ENCODE data around the gene BDNF.
"Not testable (repeated sequence)": the region's sequence is repeated elsewhere in the genome, so short reads cannot be mapped to it uniquely, and the experiment has no call there.

The BDNF gene

GRCh38 chr11:27677108-27677507, 23.1 kb downstream of the BDNF start:
- H3K4me3 ChIP-seq (ENCODE audit: low read length) = no peak overlapping the region
- DNase-seq (ENCODE audit: low read depth, low spot score) = no peak

- DNase-seq (ENCODE audit: low read depth, low spot score) = no peak
- H3K4me3 ChIP-seq (ENCODE audit: low read length) = no peak overlapping the region
Observed at GRCh38 chr11:27673979-27674663, 26.1 kb downstream of the BDNF start.

GRCh38 chr11:27672836-27673464, 27.3 kb downstream of the BDNF start:
- DNase-seq (ENCODE audit: low read depth, low spot score) = no peak
- no peak overlapping the region for H3K4me3 ChIP-seq (ENCODE audit: low read length)

- not testable (repeated sequence) for DNase-seq (ENCODE audit: low read depth, low spot score); H3K4me3 ChIP-seq (ENCODE audit: low read length)
Observed at GRCh38 chr11:27665508-27666101, 34.6 kb downstream of the BDNF start.

DNA sequence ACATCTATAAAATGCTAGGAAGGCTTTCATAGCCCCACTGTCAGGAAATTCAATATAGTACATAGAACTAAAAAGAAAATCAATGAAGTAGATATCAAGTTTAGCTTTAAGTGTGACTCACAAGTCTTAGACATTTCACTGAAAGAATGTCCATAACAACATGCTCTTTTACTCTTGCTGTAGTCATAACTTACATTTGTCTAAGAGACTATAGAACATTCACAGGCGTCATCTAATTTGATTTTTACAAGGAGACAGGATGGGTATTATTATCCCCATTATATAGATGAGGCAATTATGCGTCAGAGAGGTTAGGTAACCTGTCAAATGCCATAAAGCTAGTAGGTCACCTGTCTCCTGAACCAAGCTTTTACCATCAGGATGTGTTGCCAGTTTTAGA, 36.9 kb downstream of the BDNF start:
- H3K4me3 ChIP-seq (ENCODE audit: low read length) = no peak overlapping the region
- no peak for DNase-seq (ENCODE audit: low read depth, low spot score)

DNA sequence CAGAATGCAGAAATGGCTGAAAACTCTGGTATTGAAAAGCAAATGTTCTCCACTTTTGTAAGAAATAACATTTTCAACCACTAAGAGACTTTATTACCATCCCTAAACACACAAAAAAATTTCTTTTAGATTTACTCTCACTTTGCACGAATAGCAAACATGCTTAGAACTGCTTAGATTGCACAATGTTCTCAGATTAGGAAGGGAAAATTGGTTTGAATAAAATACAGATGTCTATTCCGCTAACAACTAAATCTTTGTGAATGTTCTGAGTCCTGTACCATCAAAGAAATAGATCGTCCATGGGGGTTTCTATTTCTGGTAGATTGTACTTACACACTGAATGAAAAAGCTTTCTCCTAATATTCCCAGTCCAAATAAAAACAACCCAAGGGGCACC, 40.1 kb downstream of the BDNF start:
- DNase-seq (ENCODE audit: low read depth, low spot score) = no peak
- H3K4me3 ChIP-seq (ENCODE audit: low read length) = no peak overlapping the region

DNA sequence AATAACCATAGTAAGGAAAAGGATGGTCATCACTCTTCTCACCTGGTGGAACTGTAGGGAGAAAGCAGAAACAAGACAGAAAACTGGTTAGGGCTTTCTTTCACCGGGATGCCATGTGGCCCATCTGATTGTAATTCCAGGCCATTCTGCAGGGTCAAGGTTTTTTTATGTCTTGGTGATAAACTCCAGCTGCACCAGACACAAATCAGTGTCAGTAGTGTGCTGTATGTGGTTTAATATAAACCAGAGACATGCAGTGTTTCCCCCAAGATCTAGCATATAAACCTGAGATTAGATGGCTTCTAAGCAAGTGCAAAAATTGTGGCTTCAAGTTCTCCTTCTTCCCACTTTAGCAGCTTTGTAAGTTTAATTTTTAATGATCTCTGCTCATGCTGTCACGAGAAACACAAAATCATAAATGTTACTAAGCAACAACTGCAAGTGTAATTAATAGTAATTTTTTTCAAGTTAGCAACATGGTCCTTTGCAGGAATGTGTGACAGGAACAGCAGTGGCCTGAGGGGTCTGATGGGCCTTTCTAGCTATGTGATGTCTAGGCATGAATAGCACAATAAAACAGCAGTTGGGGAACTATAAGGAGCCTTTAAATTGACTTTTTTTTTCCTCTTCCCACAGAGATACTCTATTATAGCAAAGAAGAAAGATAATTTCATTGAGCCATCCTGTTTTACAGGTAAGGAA, 41.6 kb downstream of the BDNF start:
- H3K4me3 ChIP-seq (ENCODE audit: low read length) = no peak overlapping the region
- no peak for DNase-seq (ENCODE audit: low read depth, low spot score)

DNA sequence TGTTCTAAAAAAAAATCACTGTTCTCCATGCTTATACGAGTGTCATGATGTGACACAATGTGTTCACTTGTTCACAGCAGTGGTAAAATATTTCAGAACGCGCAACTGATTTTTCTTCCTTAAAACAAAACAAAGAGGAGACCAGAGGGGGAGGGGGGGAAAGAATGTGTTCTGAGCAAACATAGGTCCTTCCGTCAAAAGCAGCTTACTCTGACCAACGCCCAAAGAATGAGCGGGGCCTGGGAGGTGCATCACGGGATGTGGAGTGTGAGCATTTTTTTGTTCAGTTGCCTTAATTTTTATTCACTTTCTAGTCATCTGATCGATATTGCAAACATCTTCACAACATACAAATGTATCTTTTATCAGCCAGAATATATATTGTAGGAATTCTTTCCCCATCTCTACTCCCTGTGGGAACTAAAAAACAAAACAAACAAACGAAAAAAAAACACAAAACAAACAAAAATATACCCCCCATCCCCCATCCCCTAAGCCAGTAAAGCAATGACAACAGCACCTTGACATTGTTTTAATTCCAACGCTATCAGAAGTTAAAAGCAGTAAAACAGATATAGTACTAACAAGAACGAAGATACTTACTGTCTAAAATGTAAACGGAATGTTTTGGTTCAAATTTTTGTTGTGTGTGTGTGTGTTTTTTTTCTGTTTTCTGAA, 43.3 kb downstream of the BDNF start:
- DNase-seq (ENCODE audit: low read depth, low spot score) = no peak
- H3K4me3 ChIP-seq (ENCODE audit: low read length) = no peak overlapping the region

- no peak for DNase-seq (ENCODE audit: low read depth, low spot score)
- no peak overlapping the region for H3K4me3 ChIP-seq (ENCODE audit: low read length)
Observed at GRCh38 chr11:27656320-27656719, 43.9 kb downstream of the BDNF start.

DNA sequence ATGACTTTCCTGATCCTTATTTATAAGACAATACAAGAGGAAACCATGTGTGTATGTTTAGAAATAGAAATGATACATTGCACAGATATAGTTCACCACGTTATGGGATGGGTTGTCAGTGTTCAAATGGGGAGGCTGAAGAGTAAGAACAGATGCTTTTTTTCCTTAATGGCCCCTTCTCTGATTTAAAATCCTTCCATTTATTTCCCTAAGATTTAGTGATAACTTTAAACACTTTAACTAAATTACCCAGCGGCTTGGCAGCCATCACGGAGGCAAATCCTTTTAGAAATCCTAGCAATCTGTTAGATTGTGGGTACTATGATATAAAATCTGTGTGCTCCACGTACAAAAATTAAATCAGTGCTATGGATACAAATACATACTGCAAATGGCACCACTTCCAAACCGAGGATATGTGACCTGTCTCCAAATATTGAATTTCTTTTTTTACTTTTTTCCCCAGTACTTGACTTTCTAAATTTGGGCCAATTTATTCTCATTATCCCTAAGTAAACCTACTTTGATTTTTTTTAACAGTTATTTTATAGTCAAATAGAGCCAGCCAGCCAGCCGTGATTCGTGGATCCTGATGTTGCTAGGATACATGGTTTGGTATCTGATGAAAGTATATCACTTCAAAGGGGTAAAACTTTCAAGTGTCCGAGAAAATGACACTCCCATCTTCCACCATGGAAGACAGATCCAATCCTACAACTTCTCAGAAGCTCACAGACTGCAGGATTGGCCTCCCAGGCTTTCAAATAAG, 46.1 kb downstream of the BDNF start:
- no peak overlapping the region for H3K4me3 ChIP-seq (ENCODE audit: low read length)
- DNase-seq (ENCODE audit: low read depth, low spot score) = no peak

DNA sequence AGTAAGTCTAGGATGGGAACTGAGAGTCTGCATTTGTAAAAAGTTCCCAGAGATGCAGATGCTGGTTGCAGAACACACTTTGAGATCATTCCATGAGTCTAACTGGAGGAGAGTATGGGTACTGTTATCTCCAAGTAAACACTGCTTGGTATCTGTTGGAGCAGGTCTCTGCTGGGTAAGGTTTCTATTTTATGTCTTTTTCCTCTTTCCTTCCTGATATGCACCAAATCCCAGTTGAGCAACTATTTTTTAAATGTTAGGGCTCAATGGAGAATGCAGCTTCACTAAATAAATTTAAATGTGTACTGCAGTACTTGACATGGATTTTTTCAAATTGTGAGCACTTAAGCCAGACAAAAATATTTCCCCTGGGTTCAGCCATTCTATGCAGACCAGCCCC, 48.5 kb downstream of the BDNF start:
- no peak for DNase-seq (ENCODE audit: low read depth, low spot score)
- no peak overlapping the region for H3K4me3 ChIP-seq (ENCODE audit: low read length)

- no peak overlapping the region for H3K4me3 ChIP-seq (ENCODE audit: low read length)
- no peak for DNase-seq (ENCODE audit: low read depth, low spot score)
Observed at GRCh38 chr11:27650988-27651387, 49.3 kb downstream of the BDNF start.

DNA sequence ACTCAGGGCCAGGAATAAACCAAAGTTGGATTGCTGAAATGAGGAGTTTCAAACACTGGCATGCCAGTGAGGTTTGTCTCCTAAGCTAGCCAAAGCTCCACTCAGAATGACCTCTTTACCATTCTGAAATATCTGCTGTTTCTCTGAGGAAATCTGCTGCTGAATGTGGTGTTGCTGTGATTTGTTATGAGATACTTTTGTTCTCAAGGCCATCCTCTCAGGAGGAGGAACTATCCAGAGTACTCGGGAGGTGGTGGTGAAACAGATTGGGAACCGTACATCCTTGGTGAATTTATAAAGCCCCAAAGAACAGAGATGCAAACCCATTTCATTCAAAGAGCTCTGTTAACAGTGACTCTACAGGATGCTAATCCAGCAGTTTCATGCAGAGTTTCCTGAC, 50.5 kb downstream of the BDNF start:
- DNase-seq (ENCODE audit: low read depth, low spot score) = no peak
- no peak overlapping the region for H3K4me3 ChIP-seq (ENCODE audit: low read length)

DNA sequence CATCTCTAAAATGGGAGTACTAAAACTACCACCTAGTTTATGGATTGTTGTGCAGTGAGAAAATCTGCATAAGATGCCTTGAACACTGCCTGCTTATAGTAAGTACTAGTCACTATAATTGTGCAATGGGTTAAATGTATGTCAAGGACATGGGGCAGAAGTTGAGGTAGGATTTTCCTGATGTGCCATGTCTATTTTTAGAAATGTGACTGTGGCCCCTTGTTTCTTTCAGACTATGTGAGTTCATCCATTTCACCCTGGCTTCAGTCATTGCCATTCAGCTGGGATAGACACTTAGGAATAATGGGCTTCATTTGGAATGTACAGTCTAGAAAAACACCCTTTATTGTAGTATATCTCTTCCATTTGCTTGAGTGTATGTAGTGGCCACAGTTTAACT, 51.4 kb downstream of the BDNF start:
- no peak overlapping the region for H3K4me3 ChIP-seq (ENCODE audit: low read length)
- no peak for DNase-seq (ENCODE audit: low read depth, low spot score)

- no peak for DNase-seq (ENCODE audit: low read depth, low spot score)
- H3K4me3 ChIP-seq (ENCODE audit: low read length) = no peak overlapping the region
Observed at GRCh38 chr11:27646051-27646818, 54.0 kb downstream of the BDNF start.

DNA sequence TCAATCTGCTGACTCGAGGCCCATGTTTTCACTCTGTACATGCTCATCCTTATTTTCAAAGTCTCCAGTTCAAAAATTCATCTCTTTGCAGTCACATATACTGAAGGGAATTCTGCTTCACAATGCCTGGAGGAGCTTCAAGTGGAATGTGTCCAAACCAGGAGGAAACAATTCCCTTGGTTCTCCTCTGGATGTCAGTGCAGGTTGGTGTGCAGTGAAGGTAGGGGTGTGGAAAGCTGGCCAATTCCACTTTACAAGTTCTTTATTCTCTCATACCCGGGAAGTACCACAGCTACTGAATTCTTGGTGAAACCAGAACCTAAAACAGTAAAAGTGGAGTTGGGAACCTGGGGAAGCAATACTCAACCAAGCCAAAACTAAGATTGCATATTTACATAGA, 57.3 kb downstream of the BDNF start:
- DNase-seq (ENCODE audit: low read depth, low spot score) = no peak
- no peak overlapping the region for H3K4me3 ChIP-seq (ENCODE audit: low read length)

GRCh38 chr11:27640954-27641353, 59.3 kb downstream of the BDNF start:
- no peak for DNase-seq (ENCODE audit: low read depth, low spot score)

DNA sequence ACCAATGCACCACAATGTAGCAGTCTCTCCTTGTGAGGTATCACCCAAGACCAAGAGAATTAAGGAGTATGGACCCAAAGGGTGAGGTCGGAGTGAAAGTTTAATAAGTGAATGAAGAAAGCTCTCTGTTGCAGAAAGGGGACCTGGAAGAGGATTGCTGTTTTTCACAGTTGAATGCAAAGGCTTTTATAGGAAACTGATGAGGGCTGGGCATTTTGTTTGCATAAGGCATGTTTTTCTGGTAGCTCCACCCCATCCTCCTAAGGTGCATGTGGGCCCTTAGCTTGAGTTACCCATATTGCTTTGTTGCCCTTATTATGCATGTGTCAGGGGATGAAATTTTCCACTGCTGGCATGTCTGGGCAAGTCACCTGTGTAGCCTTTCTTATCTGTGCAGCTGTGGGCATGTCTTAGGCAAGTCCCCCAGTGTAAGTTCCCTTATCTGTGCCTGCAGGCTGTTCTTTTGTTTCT, 64.7 kb downstream of the BDNF start:
- H3K4me3 ChIP-seq (ENCODE audit: low read length) = no peak overlapping the region
- no peak for DNase-seq (ENCODE audit: low read depth, low spot score)

More at GRCh38 chr11:27640954-27641353, 59.3 kb downstream of the BDNF start:
- H3K4me3 ChIP-seq (ENCODE audit: low read length) = no peak overlapping the region

All from Jurkat, Clone E6-1 (cell line).